Endothelial cell of umbilical vein (primary cell): ENCODE data around the gene FCGBP.

Experiments
- CTCF ChIP-seq, 2 donors: IDR thresholded peaks; 1 replicate in 1 of 2; 2 replicates in 1 of 2; pipeline ENCODE4 v1.5.1; 2011; ENCODE audit warnings: low read length in 2 of 2, mild to moderate bottlenecking in 2 of 2, moderate library complexity in 2 of 2, control low read depth in 1 of 2, inconsistent platforms in 1 of 2, low read depth in 1 of 2; ENCODE audit not compliant: insufficient read depth in 1 of 2; ENCODE audit errors: extremely low read depth in 1 of 2
- EZH2 ChIP-seq: IDR thresholded peaks from 2 replicates; pipeline ENCODE4 v1.6.1; 2012; ENCODE audit warnings: borderline replicate concordance, low read depth, mild to moderate bottlenecking, moderate library complexity, low read length, inconsistent platforms; ENCODE audit not compliant: severe bottlenecking
- FOS ChIP-seq: IDR thresholded peaks from 2 replicates; pipeline ENCODE4 v1.6.1; 2011; ENCODE audit warnings: mild to moderate bottlenecking, low read length, moderate library complexity, borderline replicate concordance; ENCODE audit not compliant: insufficient read depth
- GATA2 ChIP-seq: IDR thresholded peaks from 2 replicates; pipeline ENCODE4 v1.7.0; 2011; ENCODE audit warnings: low read depth, mild to moderate bottlenecking, moderate library complexity, mixed read lengths, low read length; ENCODE audit not compliant: insufficient read length, insufficient read depth
- JUN ChIP-seq: IDR thresholded peaks from 2 replicates; pipeline ENCODE4 v1.6.1; 2011; ENCODE audit warnings: borderline replicate concordance, low read depth; ENCODE audit not compliant: insufficient read length, insufficient read depth
- MAX ChIP-seq: IDR thresholded peaks from 2 replicates; pipeline ENCODE4 v1.6.1; 2011; ENCODE audit not compliant: insufficient read depth, insufficient read length
- POLR2A ChIP-seq: IDR thresholded peaks from 2 replicates; pipeline ENCODE4 v1.6.1; 2012; ENCODE audit warnings: low read depth, mild to moderate bottlenecking, control low read depth, low read length
- POLR2AphosphoS5 ChIP-seq: IDR thresholded peaks from 2 replicates; pipeline ENCODE4 v1.6.1; 2012; ENCODE audit warnings: low read depth, mild to moderate bottlenecking, control low read depth, low read length, moderate library complexity; ENCODE audit not compliant: insufficient read depth

GRCh38 chr19:39918183-39918651 is 16.2 kb downstream of the FCGBP start:
- TF ChIP-seq CTCF (IDR thresholded peaks at IDR 0.05; ENCODE audit: extremely low read depth in 1 of 2, insufficient read depth in 1 of 2, low read depth in 1 of 2, low read length in 2 of 2): no peak
- TF ChIP-seq EZH2: no peak
- no peak for TF ChIP-seq POLR2A
- TF ChIP-seq GATA2: no peak
- TF ChIP-seq POLR2AphosphoS5: no peak
- TF ChIP-seq FOS: no peak
- TF ChIP-seq MAX: no peak
- no peak for TF ChIP-seq JUN
